ENCODE measurements around the gene MRAS.
"Not testable (repeated sequence)": the region's sequence is repeated elsewhere in the genome, so short reads cannot be mapped to it uniquely, and the experiment has no call there.

MRAS gene

DNA sequence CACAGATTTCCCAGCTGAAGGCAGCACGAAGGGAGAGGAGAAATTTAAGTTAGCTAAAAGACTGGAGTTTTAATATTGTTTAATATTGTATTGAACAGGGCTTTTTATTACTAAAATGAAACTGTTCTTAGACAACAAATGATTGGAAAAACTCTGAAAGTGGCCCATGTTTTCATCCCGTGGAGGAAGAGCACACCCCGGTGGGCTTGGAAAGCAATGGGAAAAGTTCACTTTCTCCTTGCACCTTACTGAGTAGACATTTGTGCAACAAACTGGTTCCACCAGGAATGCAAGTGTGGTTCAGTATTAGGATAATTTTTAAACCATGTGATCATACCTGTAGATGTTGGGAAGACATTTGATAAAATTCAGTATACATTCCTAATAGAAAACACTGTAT is 77.8 kb downstream of the MRAS start:
- FAIRE-seq, result no peak

- FAIRE-seq, result not testable (repeated sequence)
Measured at GRCh38 chr3:138426754-138427153, 78.4 kb downstream of the MRAS start.

GRCh38 chr3:138429665-138430064 is 81.3 kb downstream of the MRAS start:
- FAIRE-seq, result no peak

- no peak for FAIRE-seq
Measured at GRCh38 chr3:138432576-138433240, 84.3 kb downstream of the MRAS start.

DNA sequence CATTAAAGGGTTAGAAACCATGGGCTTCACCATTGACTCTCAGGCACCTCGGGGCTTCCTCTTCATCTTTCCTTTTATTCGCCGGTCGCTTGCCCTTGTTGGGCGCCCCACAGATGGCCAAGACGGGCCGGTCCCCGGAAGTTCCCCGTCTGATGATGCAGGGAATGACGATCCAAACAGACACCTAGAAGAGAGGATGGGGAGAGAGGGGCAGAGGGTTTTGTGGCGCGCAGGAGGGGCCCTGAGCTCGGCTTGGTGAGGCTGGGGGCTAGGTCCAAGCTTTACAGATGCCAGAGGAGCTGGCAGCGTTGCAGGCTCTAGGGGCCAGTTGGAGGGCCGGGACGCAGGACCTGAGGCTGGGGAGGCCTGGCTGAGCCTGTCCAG is 85.5 kb downstream of the MRAS start:
- FAIRE-seq, result no peak

DNA sequence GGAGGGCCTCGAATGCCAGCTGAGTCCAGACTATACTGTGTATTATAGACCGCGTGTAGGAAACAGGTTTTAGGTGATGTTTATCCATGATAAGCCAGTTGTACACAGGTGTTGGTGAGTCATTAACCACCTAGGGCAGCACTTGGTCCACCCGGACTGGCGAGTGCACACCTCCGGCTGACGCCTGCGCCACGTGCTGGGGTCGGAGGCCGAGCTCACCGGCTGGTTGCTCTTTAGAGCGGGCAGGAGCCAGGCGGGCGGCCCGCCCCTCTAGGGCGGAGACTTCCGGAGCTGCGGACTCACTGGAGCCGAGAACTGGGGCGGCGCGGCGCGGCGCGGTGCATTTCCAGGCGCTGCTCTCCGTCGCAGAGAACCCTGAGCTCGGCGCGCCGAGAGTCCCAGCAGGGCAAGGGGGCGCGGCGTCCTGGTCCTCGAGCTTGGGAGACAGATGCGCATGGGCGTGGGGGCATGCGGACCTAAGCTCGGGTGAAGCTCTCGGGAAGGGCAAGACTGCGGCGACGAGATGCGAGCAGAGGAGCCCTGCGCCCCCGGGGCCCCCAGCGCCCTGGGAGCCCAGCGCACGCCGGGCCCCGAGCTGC is 86.0 kb downstream of the MRAS start, which contains the start of gene ESYT3:
Gene ESYT3 (plus strand): TSS at position 341 of the 599 bp plus-strand sequence. CDS start 183 bp downstream, at position 524.
- no peak for FAIRE-seq

DNA sequence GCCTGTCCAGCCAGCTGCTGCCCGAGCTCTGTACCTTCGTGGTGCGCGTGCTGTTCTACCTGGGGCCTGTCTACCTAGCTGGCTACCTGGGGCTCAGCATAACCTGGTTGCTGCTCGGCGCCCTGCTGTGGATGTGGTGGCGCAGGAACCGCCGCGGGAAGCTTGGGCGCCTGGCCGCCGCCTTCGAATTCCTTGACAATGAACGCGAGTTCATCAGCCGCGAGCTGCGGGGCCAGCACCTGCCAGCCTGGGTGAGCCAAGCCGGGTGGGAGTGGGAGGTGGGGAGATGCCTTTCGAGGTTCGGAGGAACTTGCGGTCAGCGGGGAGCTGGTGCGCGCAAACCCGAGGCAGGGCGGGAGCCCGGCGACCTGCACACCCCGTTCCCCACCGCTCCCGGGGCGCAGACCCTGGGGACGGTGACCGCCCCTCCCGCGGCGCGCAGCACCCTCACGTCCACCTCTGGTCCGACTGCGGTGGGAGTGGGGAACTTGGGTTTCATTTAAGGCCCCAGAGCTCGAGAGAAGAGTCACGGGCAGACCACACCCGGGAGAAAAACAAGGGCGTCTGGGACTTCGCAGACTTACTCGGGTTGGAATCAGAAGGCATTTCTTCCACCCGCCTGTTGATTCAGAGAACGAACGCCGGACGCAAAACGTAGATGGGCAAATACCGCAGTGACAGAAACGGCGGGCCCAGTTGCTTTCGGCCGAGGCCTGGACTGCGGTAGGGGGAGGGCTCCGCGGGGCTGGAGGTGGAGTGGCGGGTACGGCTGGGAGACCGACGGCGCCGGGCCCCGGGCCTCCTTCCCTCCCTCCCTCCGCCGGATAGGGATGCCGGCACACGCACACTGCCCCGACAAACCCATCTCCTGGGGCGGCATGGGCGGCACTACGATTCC is 86.7 kb downstream of the MRAS start:
- no peak for FAIRE-seq

DNA sequence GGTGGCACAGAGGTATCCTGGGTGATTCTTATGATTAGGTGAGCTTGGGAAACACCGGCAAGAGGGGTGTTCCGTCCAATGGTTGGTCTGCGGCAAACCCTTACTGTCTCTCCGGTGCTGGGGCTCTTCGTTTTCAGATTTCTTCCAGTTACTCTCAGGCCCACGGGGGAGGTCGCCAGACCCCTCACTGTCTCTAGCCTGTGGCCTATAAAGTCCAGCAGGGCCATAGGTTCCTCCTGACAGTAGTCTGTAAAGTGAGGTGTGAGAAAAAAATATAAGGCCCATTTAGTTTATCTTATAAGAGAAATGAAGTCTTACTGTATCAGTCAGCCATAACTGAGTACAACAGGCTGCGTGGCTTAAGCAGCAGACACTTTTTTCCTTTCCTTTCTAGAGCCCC is 87.5 kb downstream of the MRAS start:
- no peak for FAIRE-seq

GRCh38 chr3:138437281-138437680 is 88.9 kb downstream of the MRAS start:
- no peak for FAIRE-seq

DNA sequence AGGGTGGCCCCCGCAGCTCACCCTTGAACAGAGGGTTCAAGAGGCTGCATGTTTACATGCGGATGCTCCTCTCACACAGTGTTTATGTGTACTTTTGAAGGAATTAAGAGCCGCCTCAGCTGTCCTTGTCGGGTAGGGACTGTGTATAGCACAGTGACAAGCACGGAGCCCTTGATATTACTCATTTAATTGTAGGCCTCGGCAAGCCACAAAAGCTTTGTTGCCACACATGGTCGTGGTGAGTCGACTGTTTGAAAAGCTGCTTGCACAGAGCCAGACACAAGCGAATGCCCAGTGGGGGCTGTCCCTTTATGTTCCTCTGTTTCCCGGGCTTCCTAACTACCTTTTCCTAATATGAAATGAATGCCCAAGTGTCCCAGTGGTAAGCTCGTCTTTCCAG is 90.5 kb downstream of the MRAS start:
- FAIRE-seq, result no peak

DNA sequence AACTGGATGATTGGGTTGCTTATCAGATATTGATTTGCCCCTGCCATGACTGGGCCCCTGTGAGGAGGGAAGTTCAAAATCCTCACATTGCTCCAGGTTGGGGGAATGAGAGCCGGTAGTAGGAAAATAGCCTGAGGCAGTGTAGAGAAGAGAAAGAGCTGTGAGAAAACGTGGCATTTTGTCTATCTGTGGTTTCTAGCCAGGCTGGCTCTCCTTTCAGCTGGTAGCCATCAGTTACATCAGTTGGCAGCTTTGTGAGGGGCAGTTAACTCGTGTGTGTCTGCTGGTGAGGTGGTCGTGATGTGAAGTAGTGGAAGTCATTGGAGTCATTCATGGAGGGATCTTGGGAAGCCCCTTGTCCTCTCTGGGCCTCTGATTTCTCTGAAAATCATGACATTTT is 91.3 kb downstream of the MRAS start:
- FAIRE-seq, result no peak

DNA sequence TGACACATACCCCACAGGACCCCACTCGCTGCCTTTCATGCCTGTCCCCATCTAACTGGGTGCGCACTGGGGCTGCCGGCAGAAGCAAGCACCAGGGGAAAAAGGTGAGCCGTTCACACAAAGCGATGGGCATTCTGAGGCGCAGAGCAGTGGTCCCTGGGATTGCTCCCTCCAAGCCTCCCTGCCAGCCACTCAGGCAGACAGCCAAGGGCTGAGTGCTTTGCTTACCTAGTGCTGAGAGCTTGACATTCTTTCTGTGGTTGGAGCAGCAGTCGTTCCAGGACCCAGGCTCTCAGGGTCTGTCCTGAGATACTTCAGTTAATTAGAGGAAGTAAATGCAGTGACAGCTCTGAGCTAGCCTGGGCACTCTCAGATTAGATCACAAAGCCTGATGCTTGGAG is 91.7 kb downstream of the MRAS start:
- no peak for FAIRE-seq

DNA sequence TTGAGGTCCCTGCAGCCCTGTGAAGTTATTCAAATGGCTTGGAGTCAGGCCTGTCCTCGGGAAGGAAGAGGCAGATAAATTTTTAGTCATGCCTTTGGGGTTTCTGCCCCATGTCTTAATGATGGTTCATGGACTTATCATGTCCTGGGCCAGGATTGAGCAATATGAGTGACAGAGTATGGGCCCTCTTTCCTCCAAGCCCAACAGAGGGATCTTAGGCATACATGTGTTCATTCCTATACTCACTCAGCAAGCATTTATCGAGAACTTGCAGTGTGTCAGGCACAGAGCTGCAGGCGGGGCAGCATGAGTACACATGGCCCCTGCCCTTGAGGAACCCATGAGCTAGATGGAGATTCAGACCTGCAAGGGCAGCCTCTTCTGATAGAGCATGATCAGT is 92.2 kb downstream of the MRAS start:
- FAIRE-seq, result no peak

GRCh38 chr3:138441256-138441655 is 92.9 kb downstream of the MRAS start:
- FAIRE-seq, result no peak

DNA sequence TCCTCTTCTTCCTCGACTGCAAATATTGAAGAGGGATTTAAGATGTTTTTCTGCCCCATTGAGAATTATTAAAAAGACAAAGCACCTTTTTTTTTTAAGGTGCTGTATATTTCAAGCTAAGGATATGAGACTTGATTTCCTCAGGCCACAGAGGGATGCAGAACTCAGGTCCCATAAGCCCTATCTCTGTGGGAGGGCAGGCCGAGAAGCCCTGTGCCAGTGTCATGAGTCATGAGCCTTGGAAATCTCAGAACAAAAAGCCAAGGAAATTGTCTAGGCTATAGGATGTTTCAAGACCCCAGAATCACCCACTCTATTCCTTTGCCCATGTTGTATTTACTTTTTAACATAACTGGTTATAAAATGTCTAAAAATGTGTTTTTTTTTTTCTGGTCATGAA is 93.4 kb downstream of the MRAS start:
- FAIRE-seq, result no peak

DNA sequence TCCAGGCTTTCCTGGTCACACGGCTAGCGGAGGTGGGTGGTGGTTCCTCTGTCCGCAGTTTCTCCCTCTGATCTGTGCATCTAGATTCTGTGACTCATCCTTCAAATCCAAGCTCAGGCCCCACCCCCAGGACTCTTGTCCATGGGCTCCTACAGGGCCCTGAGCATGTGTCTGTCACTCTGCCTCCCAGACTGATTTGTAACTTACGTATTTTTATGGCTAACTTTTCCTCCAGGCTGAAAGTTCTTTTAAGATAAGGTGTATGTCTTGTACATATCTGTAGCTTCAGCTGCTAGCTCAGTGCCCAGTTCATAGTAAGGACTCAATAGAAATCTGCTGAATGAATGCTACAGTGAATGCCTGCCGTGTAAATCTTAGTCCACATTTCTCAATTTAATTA is 94.1 kb downstream of the MRAS start:
- FAIRE-seq, result no peak

DNA sequence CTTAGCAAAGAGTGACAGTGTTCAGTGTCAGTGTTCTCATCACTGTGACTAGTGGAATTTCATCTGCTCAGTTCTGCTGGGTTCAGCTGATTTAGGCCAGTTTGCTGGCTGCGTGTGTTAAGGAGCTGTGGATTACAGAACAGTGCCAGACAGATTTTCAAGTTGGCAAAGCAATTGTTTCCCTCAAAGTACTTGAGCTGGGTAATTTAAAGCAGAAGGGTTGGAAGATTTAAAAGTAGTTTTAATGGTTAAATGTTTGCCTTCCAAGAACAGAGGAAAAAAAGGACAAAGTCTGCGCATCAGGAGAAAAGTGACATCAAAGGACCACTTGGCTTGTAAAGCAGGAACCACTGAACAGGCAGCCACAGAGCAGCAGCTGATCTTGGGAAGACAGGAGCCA is 94.7 kb downstream of the MRAS start:
- no peak for FAIRE-seq

GRCh38 chr3:138443521-138444503 is 95.4 kb downstream of the MRAS start:
- no peak for FAIRE-seq

GRCh38 chr3:138445236-138445635 is 96.9 kb downstream of the MRAS start:
- FAIRE-seq, result no peak

DNA sequence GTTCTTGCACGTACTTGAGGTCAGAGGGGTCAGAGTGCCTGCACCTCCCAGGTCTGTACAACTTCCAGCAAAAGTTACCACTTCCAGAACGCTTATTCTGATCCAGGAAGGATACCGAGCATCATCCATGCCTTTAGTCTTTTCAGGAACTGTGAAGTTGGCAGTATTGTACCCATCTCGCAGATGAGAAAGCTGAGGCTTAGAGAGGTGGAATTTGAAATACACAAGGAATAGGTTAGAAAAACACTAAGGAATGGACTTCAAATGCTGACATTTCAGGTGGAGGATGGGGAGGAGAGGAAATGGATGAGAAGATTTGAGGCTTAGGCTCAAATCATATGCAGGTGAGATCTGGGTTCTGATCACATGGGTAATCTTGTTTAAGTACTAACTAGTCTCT is 97.3 kb downstream of the MRAS start:
- no peak for FAIRE-seq

- FAIRE-seq, result no peak
Measured at GRCh38 chr3:138448631-138449030, 100.3 kb downstream of the MRAS start.

GRCh38 chr3:138449490-138449889 is 101.1 kb downstream of the MRAS start:
- FAIRE-seq, result no peak

- no peak for FAIRE-seq
Measured at GRCh38 chr3:138450181-138450580, 101.8 kb downstream of the MRAS start.

Data from endometrium (tissue), 2 donors.